Brain microvascular endothelial cell (primary cell): ENCODE measurements around the gene FIBCD1.

Experiments
- DNase-seq: peaks from one replicate; pipeline ENCODE4 v3.0.0-alpha.2; 2020
- H3K27ac ChIP-seq: fragments of 250-450 bp; sonication (Bioruptor Pico); 2 replicates; pipeline ENCODE4 v1.5.1; 2020; ENCODE audit warnings: mild to moderate bottlenecking, moderate library complexity
- H3K27me3 ChIP-seq: fragments of 250-450 bp; sonication (Bioruptor Pico); replicated peaks from 2 replicates; pipeline ENCODE4 v1.5.1; 2020; ENCODE audit warnings: mild to moderate bottlenecking
- H3K36me3 ChIP-seq: fragments of 250-450 bp; sonication (Bioruptor Pico); replicated peaks from 2 replicates; pipeline ENCODE4 v1.5.1; 2020; ENCODE audit warnings: mild to moderate bottlenecking
- H3K4me3 ChIP-seq: 2 replicates; pipeline ENCODE4 v1.5.1; 2011; ENCODE audit warnings: low read depth, mild to moderate bottlenecking, control low read depth, low read length, moderate library complexity
- in situ Hi-C: cut with HindIII; loops from 2 replicates; pipeline ENCODE4 v1.10.0; 2017; ENCODE audit warnings: low sequenced_read_pairs, low pct_ligation_motif_present
- TF ChIP-seq, protein P1 (sequence below): IDR thresholded peaks from 2 replicates; pipeline ENCODE4 v1.5.1; 2011; ENCODE audit warnings: low read depth, mild to moderate bottlenecking, moderate library complexity, low read length, control low read depth, inconsistent platforms; ENCODE audit errors: missing control alignments

Gene FIBCD1

DNA sequence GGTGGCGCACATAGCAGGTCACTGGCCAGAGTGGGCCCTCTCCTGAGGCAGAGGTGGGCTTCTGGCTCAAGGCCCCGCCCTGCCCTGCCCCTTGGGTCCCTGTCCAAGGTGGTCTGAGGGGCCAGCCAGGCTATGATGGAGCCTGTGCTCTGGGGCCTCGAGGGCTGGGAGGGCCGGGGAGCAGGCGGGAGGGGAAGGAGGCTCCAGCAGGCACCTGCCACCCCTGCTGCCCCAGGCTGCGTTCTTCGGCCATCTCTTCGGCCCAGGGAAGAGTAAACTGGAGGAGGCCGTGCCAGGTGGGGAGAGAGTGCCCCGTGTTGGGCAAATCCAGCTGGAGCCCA is 14.6 kb downstream of the FIBCD1 start:
- peaks cover 53% of the 10 kb centered on the region for H3K27me3 ChIP-seq
- H3K36me3 ChIP-seq, result no peaks in the 10 kb centered on the region
- no peak for DNase-seq
- TF ChIP-seq, protein P1, sequence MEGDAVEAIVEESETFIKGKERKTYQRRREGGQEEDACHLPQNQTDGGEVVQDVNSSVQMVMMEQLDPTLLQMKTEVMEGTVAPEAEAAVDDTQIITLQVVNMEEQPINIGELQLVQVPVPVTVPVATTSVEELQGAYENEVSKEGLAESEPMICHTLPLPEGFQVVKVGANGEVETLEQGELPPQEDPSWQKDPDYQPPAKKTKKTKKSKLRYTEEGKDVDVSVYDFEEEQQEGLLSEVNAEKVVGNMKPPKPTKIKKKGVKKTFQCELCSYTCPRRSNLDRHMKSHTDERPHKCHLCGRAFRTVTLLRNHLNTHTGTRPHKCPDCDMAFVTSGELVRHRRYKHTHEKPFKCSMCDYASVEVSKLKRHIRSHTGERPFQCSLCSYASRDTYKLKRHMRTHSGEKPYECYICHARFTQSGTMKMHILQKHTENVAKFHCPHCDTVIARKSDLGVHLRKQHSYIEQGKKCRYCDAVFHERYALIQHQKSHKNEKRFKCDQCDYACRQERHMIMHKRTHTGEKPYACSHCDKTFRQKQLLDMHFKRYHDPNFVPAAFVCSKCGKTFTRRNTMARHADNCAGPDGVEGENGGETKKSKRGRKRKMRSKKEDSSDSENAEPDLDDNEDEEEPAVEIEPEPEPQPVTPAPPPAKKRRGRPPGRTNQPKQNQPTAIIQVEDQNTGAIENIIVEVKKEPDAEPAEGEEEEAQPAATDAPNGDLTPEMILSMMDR, result no peak
- no peak overlapping the region for H3K27ac ChIP-seq
- in situ Hi-C loops, result no loop called here
- no peak overlapping the region for H3K4me3 ChIP-seq

DNA sequence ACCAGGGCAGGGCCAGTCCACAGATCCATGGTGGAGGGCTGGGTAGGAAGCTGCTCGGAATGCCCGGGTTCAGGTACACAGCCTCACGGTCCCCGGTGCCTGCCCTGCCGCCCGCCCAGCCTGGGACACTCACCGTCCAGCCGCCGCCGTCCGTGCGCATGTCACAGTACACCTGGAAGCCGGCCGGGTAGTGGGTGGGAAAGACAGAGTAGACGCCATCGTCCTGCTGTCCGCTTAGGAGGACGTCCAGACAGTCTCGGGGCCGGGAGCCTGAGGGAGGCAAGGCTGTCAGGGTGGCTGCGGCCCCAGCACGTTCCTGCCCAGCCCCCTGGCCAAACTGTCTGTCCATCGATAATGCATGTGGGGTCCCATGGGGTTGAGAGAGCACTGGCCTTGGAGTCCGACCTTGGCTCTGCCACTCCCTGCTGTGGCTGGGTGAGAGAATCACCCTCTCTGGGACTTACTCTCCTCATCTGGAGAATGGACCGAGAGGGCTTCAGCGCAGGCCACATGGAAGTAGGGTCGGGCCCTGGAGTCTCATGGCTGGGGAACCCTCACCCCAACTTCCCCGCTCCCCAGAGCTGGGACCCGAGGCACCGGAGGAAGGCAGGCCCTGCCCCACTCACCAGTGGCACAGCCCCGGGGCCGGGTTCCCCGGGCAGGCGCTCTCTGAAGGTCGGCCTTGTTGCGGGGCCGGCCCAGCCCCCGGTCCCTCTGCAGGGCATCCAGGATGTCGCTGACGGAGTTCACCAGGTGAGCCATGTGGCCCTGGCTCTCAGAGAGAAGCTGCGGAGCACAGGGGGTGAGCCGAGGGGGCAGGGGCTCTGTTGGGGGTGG is 15.2 kb downstream of the FIBCD1 start:
- TF ChIP-seq, protein P1, result no peak
- in situ Hi-C loops, result no loop called here
- Histone ChIP-seq H3K36me3 (no peaks in the 10 kb centered on the region), H3K27ac (no peak overlapping the region), H3K27me3 (peaks cover 59% of the 10 kb centered on the region), H3K4me3 (no peak overlapping the region)
- no peak for DNase-seq

DNA sequence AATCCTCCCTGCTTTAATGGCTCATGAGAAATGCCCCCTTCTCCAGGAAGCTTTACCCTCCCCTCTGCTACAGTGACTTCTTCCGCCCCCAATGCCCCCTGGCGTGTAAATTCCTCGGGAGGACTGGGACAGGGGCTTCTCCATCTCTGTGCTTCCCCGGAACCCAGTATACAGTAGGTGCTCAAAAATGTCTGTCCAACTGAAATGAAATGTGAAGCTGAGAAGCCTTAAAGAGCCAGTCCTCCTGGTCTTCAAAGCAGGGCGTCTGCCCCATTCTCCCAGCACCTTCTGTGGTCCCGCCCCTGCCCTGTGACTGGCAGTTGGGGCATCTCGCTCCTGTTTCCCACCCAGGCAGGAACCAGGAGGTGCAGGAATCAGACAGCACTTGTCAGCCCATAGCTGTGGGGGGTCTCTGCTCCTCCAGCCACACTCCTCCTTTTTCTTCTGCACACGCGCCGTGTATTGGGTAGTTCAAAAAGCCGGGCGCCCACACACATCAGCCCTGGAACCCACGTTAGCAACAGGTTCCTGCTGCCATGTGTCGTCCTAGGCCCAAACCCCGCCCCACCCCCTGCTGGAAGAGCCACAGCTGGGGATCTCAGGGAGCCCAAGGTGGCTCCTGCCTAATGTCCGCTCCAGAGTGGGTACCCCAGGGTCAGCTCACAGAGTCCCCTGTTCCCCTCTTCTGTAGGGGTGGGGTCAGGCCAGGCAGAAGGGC is 16.0 kb downstream of the FIBCD1 start:
- Histone ChIP-seq H3K4me3 (no peak overlapping the region), H3K27ac (no peak overlapping the region), H3K27me3 (peaks cover 67% of the 10 kb centered on the region), H3K36me3 (no peaks in the 10 kb centered on the region)
- in situ Hi-C loops, result no loop called here
- DNase-seq, result no peak
- TF ChIP-seq, protein P1, result no peak

DNA sequence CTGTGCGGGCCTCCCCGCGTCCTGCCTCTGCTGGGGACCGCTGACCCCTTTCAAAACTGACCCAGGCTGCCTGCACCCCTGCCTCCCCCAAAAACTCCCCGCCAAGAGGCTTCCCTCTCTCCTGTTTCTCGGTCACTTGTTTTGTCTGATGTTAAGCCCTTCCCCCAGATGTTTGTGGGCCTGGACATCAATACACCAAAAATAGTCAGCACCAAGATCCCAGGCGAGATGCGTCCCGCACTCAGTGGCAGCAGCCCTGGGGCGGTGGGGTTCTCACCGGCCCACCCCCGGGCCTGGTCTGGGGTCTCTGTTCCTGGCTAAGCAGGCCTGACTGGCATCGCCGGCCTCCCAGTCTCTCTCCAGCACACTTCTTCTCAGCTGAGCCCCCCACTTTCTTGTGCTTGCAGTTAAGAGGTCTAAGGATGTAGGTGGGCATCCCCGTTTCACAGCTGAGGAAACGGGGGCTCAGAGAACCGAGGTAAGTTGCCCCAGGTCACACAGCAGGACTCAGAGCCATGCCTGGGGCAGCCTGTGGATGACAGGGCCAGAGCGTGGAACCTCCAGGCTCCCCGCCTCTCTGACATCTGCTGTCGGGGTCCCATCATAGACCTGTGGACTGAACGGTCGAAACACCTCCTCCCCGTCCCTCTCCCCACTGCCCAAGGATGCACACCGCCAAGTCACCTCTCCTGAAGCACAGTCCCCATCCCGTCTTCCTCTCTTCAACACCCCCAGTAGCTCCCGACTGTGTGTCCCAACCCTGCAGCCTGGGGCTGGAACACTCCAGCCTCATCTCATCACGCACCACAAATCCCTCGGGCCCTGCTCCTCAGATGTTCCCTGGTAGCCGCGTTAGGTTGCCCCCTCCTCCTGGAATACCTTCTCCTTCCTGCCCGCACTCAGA is 16.8 kb downstream of the FIBCD1 start:
- Histone ChIP-seq H3K27ac (no peak overlapping the region), H3K27me3 (peaks cover 75% of the 10 kb centered on the region)
- TF ChIP-seq, protein P1, result no peak

DNA sequence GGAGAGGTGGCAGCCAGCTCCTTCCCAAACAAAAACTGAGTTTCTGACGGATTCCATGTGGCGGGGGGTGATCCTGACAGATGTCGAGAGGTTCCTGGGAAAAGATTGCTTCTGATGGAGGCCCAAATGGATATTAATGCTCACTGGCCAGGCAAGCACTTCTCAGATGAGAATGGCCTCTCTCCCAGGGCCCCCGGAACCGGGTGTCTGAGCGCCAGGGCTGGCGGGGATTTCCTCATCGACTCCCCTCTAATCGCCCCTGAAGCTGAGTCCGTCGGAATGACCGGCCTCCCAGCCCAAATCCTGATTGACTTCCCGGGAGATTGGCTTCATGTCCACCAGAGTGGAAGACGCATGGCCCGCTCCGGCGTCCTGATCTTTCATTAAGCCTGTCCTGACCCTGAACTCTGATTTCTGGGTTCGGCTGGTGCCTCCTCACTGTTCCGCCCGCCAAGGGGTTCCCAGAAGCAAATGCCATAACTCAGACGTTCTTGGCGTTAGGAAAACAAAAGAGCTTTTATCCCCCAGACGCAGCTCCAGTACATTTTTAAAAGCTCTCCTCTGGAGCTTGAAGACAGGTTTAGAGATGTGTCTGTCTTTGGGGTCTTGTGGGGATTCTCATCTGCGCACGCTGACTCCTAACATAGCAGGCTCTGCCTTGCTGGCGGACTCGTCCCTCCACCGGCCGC is 17.6 kb downstream of the FIBCD1 start:
- no peak overlapping the region for H3K4me3 ChIP-seq
- no peaks in the 10 kb centered on the region for H3K36me3 ChIP-seq
- H3K27ac ChIP-seq, result no peak overlapping the region
- in situ Hi-C loops, result no loop called here
- DNase-seq, result no peak
- H3K27me3 ChIP-seq, result peaks cover 82% of the 10 kb centered on the region
- TF ChIP-seq, protein P1, result no peak

More for the DNA sequence above, 16.8 kb downstream of the FIBCD1 start:
- in situ Hi-C loops, result no loop called here
- Histone ChIP-seq H3K4me3 (no peak overlapping the region), H3K36me3 (no peaks in the 10 kb centered on the region)
- DNase-seq, result no peak
